Small intestine (tissue), 7 donors: ENCODE measurements around the gene UBE2N. TPM values are rescaled to one million over a fixed set of nuclear protein-coding genes. Genes with fewer than 3 reads are reported as not detected.
"Not testable (repeated sequence)": the region's sequence is repeated elsewhere in the genome, so short reads cannot be mapped to it uniquely, and the experiment has no call there.

ENCODE experiments used
- DNase-seq, 2 donors: peaks; one replicate each; pipeline versions ENCODE4 v3.0.0 to v3.0.0-alpha.2; 2013
- FAIRE-seq: peaks from 2 replicates; lab custom pipeline; 2012; peaks lifted over from hg19 to GRCh38; lab: Jason Lieb, UNC
- H3K27ac ChIP-seq, 3 donors: one replicate each; pipeline ENCODE4 v1.5.1; 2013; ENCODE audit warnings: low read length in 2 of 3, mild to moderate bottlenecking in 2 of 3, control low read depth in 1 of 3, inconsistent platforms in 1 of 3, low read depth in 1 of 3, moderate library complexity in 1 of 3
- H3K27me3 ChIP-seq, 3 donors: one replicate each; pipeline ENCODE4 v1.6.1; 2013; ENCODE audit warnings: low read length in 3 of 3, inconsistent platforms in 1 of 3; ENCODE audit not compliant: control insufficient read depth in 3 of 3, insufficient read depth in 3 of 3
- H3K36me3 ChIP-seq, 3 donors: one replicate each; pipeline ENCODE4 v1.6.1; 2013; ENCODE audit warnings: low read length in 3 of 3, inconsistent platforms in 1 of 3, low read depth in 1 of 3, mild to moderate bottlenecking in 1 of 3, moderate library complexity in 1 of 3; ENCODE audit not compliant: control insufficient read depth in 3 of 3, insufficient read depth in 2 of 3
- H3K4me1 ChIP-seq, 3 donors: one replicate each; pipeline ENCODE4 v1.6.1; 2013; ENCODE audit warnings: low read length in 2 of 3, inconsistent platforms in 1 of 3, low read depth in 1 of 3, mild to moderate bottlenecking in 1 of 3, moderate library complexity in 1 of 3; ENCODE audit not compliant: control insufficient read depth in 3 of 3, insufficient read depth in 2 of 3
- H3K4me3 ChIP-seq, 3 donors: one replicate each; pipeline ENCODE4 v1.5.1; 2013; ENCODE audit warnings: low read length in 3 of 3, control low read depth in 1 of 3, inconsistent platforms in 1 of 3, low read depth in 1 of 3, mild to moderate bottlenecking in 1 of 3, moderate library complexity in 1 of 3
- H3K9me3 ChIP-seq, 2 donors: one replicate each; pipeline ENCODE4 v1.6.1; 2013; ENCODE audit warnings: low read depth in 1 of 2, low read length in 1 of 2; ENCODE audit not compliant: control insufficient read depth in 2 of 2, insufficient read depth in 1 of 2
- WGBS, 3 donors: extraction: QIAGEN DNeasy Blood & Tissue Kit; methylation state at CpG; one replicate each; pipeline ENCODE4 v1.1.7; 2013; 5-methylcytosine and 5-hydroxymethylcytosine counted together
- polyA plus RNA-seq, 4 donors: library from polyadenylated mRNA; stranded (reverse) in 3 of 4; unstranded in 1 of 4; fragments of 200-250 nt in 3 of 4; fragments of 120-200 nt in 1 of 4; gene quantifications; one replicate each; pipeline versions ENCODE4 v1.2.1 to v1.2.3, GENCODE V29; 2013
- donor health status: healthy with polysubstance abuse.
- donor health status: control.
- donor health status: control.
- donor health status: Bipolar disorder and iron deficiency.
- donor health status: healthy.

Gene UBE2N
- polyA plus RNA-seq, 4 donors: 47.0 to 87.8 (median 59.9) TPM

GRCh38 chr12:93381976-93382437 is 59.7 kb downstream of the UBE2N start:
- peaks cover 0 to 24% (median 0%) of the 10 kb centered on the region in 3 donors for H3K36me3 ChIP-seq
- H3K9me3 ChIP-seq, DNase-seq, H3K27ac ChIP-seq, H3K27me3 ChIP-seq, FAIRE-seq, H3K4me3 ChIP-seq: not testable (repeated sequence)
- peaks cover 4 to 14% (median 10%) of the 10 kb centered on the region in 3 donors for H3K4me1 ChIP-seq
- 82 to 93% (median 84%) methylated on average over 5 of the region's 5 CpGs for WGBS, 3 donors

- 42 to 48% (median 47%) methylated on average over 5 of the region's 5 CpGs for WGBS, 3 donors
Measured at GRCh38 chr12:93381161-93381975, 60.4 kb downstream of the UBE2N start.

GRCh38 chr12:93380480-93381121 is 61.1 kb downstream of the UBE2N start:
- H3K27ac ChIP-seq: peak overlapping the region in 2 of 3 donors; percentile 54 to 95
- H3K4me1 ChIP-seq: peaks cover 4 to 24% (median 14%) of the 10 kb centered on the region in 3 donors
- H3K4me3 ChIP-seq: peak overlapping the region in 2 of 3 donors; percentile 30 to 98
- no peaks in the 10 kb centered on the region for H3K9me3 ChIP-seq
- no peaks in the 10 kb centered on the region for H3K27me3 ChIP-seq
- 20 to 31% (median 25%) methylated on average over 2 of the region's 2 CpGs for WGBS, 3 donors
- H3K36me3 ChIP-seq: peaks cover 0 to 16% (median 0%) of the 10 kb centered on the region in 3 donors
- peak in 1 of 2 donors; percentile 62 for DNase-seq
- no peak for FAIRE-seq

More at GRCh38 chr12:93381161-93381975, 60.4 kb downstream of the UBE2N start:
- Histone ChIP-seq H3K36me3 (peaks cover 0 to 21% (median 0%) of the 10 kb centered on the region in 3 donors), H3K27ac (peak overlapping the region in 2 of 3 donors; percentile 25 to 95), H3K27me3 (no peaks in the 10 kb centered on the region), H3K4me3 (peak overlapping the region in 2 of 3 donors; percentile 10 to 98), H3K4me1 (peaks cover 4 to 16% (median 14%) of the 10 kb centered on the region in 3 donors), H3K9me3 (no peaks in the 10 kb centered on the region)
- DNase-seq: no peak
- FAIRE-seq: no peak

DNA sequence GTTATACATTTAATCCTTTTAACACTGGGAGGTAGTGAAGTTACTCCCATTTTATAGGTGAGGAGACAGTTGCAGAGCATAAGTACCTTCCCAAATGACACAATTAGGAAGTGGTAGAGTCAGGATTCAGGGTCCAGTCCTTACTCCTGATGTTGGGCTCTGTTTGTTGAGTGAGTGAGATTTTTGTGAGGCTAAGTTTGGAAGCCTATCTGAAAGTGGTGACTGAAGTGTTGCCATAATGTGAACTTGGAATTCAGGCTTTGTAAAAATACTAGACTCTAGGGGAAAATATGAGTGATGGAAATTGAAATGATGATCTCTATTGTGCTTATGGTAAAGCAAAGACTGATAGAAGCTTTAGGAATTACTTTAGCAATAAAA is 61.8 kb downstream of the UBE2N start:
- peak; percentile 27 to 39 for DNase-seq
- peak overlapping the region; percentile 67 to 98 (median 75) for H3K4me3 ChIP-seq
- peak overlapping the region in 2 of 3 donors; percentile 6 to 95 for H3K27ac ChIP-seq

GRCh38 chr12:93379326-93379980 is 62.3 kb downstream of the UBE2N start:
- H3K27ac ChIP-seq: peak overlapping the region; percentile 87 to 95 (median 91)
- DNase-seq (peak; percentile 23 to 55), FAIRE-seq (no peak)
- peaks cover 0 to 11% (median 0%) of the 10 kb centered on the region in 3 donors for H3K36me3 ChIP-seq
- H3K4me3 ChIP-seq: peak overlapping the region; percentile 67 to 98 (median 75)
- no peaks in the 10 kb centered on the region for H3K9me3 ChIP-seq
- 1 to 5% (median 1%) methylated on average over 8 of the region's 8 CpGs for WGBS, 3 donors
- peaks cover 4 to 30% (median 9%) of the 10 kb centered on the region in 3 donors for H3K4me1 ChIP-seq
- no peaks in the 10 kb centered on the region for H3K27me3 ChIP-seq

More for the DNA sequence above, 61.8 kb downstream of the UBE2N start:
- no peaks in the 10 kb centered on the region for H3K9me3 ChIP-seq
- no peaks in the 10 kb centered on the region for H3K27me3 ChIP-seq
- no peak for FAIRE-seq
- H3K4me1 ChIP-seq: peaks cover 4 to 27% (median 9%) of the 10 kb centered on the region in 3 donors
- peaks cover 0 to 16% (median 0%) of the 10 kb centered on the region in 3 donors for H3K36me3 ChIP-seq

GRCh38 chr12:93378998-93379325 is 62.8 kb downstream of the UBE2N start:
- Histone ChIP-seq H3K27me3 (no peaks in the 10 kb centered on the region), H3K4me1 (peaks cover 4 to 35% (median 9%) of the 10 kb centered on the region in 3 donors), H3K36me3 (peaks cover 0 to 10% (median 0%) of the 10 kb centered on the region in 3 donors), H3K9me3 (no peaks in the 10 kb centered on the region), H3K27ac (peak overlapping the region; percentile 87 to 95 (median 91)), H3K4me3 (peak overlapping the region; percentile 67 to 98 (median 75))
- DNase-seq (no peak), FAIRE-seq (no peak)
- WGBS, 3 donors: 0 to 1% (median 0%) methylated on average over 4 of the region's 4 CpGs

DNA sequence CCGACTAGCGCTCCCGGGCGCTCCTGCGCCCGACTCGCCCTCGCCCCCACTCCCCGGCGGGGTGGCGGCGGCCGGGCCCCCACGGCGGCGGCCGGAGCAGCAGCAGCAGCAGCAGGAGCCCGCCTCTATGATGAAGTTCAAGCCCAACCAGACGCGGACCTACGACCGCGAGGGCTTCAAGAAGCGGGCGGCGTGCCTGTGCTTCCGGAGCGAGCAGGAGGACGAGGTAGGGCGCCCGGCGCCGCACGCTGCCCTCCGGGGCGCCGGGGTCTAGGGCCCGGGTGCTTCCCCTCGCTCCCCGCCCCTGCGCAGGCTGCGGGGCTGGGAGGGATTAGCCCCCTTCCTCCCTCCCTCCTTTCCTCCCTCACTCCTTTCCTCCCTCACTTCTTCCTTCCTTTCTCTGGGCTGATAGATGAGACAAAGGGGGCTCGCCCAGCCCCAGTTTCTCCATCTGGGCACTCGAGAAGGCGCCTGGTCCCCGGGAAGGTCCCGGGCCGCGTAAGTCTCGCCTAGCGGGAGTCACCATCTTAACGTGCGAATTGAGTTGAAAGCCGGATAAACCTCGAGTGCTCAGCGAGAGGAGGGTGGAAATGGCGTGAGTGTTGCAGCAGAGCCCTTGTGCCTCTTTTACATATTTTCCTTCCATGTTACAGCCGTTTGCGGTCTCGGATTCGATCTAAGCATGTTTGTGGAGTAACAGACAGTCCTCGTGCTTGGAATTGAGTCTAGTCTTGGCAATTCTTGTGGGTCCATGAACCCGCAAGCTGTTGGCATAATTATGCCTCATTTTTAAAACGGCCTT is 63.4 kb downstream of the UBE2N start:
- not testable (repeated sequence) for H3K36me3 ChIP-seq, FAIRE-seq, H3K27me3 ChIP-seq, H3K9me3 ChIP-seq
- DNase-seq: peak; percentile 52 to 80
- Histone ChIP-seq H3K4me1 (peaks cover 4 to 40% (median 7%) of the 10 kb centered on the region in 3 donors), H3K4me3 (peak overlapping the region; percentile 67 to 98 (median 75)), H3K27ac (peak overlapping the region; percentile 87 to 95 (median 91))
- 0 to 1% (median 0%) methylated on average over 32 to 46 of the region's 64 CpGs for WGBS, 3 donors
